SK-N-SH treated with all-trans-retinoic acid at 6 μM for 48 hours (cell line): ENCODE measurements around the gene PIK3R1.

Source experiments
- OSR1 ChIP-seq: fragments of 250-450 bp; sonication (Bioruptor Pico); IDR thresholded peaks from 2 replicates; pipeline ENCODE4 v1.8.0; 2022; ENCODE audit warnings: moderate library complexity, mild to moderate bottlenecking, inconsistent platforms
- RARB ChIP-seq: fragments of 250-450 bp; sonication (Bioruptor Pico); IDR thresholded peaks from 2 replicates; pipeline ENCODE4 v1.8.0; 2021; ENCODE audit warnings: mild to moderate bottlenecking, moderate library complexity
- TCF4 ChIP-seq: fragments of 250-450 bp; sonication (Bioruptor Pico); IDR thresholded peaks from 2 replicates; pipeline ENCODE4 v1.8.0; 2021; ENCODE audit warnings: mild to moderate bottlenecking, moderate library complexity, borderline replicate concordance
- ZFP3 ChIP-seq: fragments of 250-450 bp; sonication (Bioruptor Pico); IDR thresholded peaks from 2 replicates; pipeline ENCODE4 v1.5.0; 2020; ENCODE audit warnings: mild to moderate bottlenecking, moderate library complexity

- no peak for TF ChIP-seq RARB (CRISPR knock-in tag)
- no peak for TF ChIP-seq TCF4 (CRISPR knock-in tag)
- TF ChIP-seq OSR1 = no peak
- no peak for TF ChIP-seq ZFP3 (CRISPR knock-in tag)
Observed at GRCh38 chr5:68347536-68347935, 132.0 kb downstream of the PIK3R1 start.
